Tibial nerve (tissue), 4 donors: ENCODE data around the gene CMTR2. TPM values are rescaled to one million over a fixed set of nuclear protein-coding genes. Genes with fewer than 3 reads are reported as not detected.

Experiments used
- DNase-seq, 2 donors: peaks; one replicate each; pipeline ENCODE4 v3.0.0-alpha.2; 2019; ENCODE audit warnings: low spot score in 2 of 2
- H3K27ac ChIP-seq, 4 donors: fragments of 200-600 bp; sonication (generic) in 3 of 4; one replicate each; pipeline ENCODE4 v1.5.1; 2017 to 2019; ENCODE audit warnings: mild to moderate bottlenecking in 1 of 4
- H3K27me3 ChIP-seq, 2 donors: fragments of 200-600 bp; sonication (generic) in 1 of 2; one replicate each; pipeline versions ENCODE4 v1.5.1 to v1.6.0; 2017 to 2019
- H3K36me3 ChIP-seq, 3 donors: fragments of 200-600 bp; sonication (generic); one replicate each; pipeline ENCODE4 v1.5.1; 2018 to 2019
- H3K4me1 ChIP-seq, 4 donors: fragments of 200-600 bp; sonication (generic) in 3 of 4; one replicate each; pipeline ENCODE4 v1.5.1; 2017 to 2019
- H3K4me3 ChIP-seq, 4 donors: fragments of 200-600 bp; sonication (generic) in 3 of 4; one replicate each; pipeline ENCODE4 v1.5.1; 2017 to 2019; ENCODE audit warnings: mild to moderate bottlenecking in 1 of 4, moderate library complexity in 1 of 4
- H3K9me3 ChIP-seq, 4 donors: fragments of 200-600 bp; sonication (generic) in 3 of 4; one replicate each; pipeline ENCODE4 v1.5.1; 2017 to 2019
- EP300 ChIP-seq, 2 donors: sonication (generic); formaldehyde crosslinking; IDR thresholded peaks; one replicate each; pipeline ENCODE4 v1.6.1; 2017; ENCODE audit warnings: antibody characterized with exemption in 2 of 2, mild to moderate bottlenecking in 1 of 2
- POLR2A ChIP-seq, 2 donors: fragments of 450-650 bp; IDR thresholded peaks; one replicate each; pipeline ENCODE4 v1.6.1; 2017; ENCODE audit warnings: antibody characterized with exemption in 2 of 2, mild to moderate bottlenecking in 2 of 2, moderate library complexity in 2 of 2
- WGBS, 2 donors: methylation state at CpG; one replicate each; pipeline ENCODE4 v1.1.5; 2018; 5-methylcytosine and 5-hydroxymethylcytosine counted together
- total RNA-seq, 4 donors: library from RNA; depleted of rRNA; stranded (reverse); fragments of >200 nt; gene quantifications; one replicate each; pipeline ENCODE4 v1.1.0, GENCODE V29; 2016
- TF ChIP-seq, protein P1 (sequence below), 5 experiments: fragments of 200-600 bp in 3 of 5; fragments of 450-650 bp in 2 of 5; sonication (generic) in 3 of 5; IDR thresholded peaks; one replicate each; pipeline ENCODE4 v1.5.1; 2016 to 2019; ENCODE audit warnings: antibody characterized with exemption in 5 of 5, mild to moderate bottlenecking in 3 of 5, moderate library complexity in 2 of 5

Gene CMTR2
- 10 to 100 TPM; 17.1 to 31.4 (median 22.2) TPM for total RNA-seq

DNA sequence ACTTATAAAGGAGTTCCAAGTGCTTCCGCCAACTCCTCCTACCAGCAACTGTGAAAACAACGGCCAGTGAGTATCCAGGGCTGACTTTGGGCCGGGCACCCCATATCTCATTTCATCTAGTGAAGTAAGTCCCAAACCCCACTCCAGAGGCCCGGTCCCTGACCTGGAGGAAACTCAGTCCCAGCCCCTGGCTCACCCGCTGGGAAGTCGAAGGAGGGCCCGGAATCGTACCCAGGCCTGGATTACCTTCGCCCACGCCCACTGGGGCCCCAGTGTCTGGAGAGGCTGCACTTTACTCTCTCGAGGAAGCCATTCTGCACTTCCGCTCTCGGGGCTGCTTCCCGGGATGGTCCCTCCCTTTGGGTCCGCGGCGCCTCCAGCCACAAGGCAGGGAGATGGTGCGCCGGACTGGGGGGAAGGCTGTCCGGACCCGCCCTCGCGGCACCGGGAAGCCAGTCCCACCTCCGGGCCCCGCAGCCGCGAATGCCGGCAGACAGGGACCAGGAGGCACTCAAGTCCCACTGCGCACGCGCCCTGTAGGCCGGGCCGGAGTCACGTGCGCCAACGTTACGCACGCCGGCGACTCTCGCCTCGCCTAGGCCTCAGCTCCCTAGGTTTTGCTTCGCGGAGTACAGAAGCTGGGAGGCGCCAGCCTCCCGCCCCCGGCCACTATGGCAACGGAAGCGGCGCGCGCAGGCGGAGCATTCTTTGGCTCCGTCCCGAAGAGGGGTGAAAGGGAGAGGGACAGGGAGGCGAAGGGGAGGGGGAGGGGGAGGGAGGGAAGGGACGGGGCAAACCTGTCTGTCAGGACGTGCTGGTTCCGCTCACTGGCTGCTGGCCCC, at the start of gene CMTR2:
Gene CMTR2, minus strand, starts transcription at position 513 of the 842 bp plus-strand sequence. CDS start 3,482 bp downstream, outside the sequence.
- Histone ChIP-seq H3K27me3 (no peaks in the 10 kb centered on the region), H3K9me3 (no peaks in the 10 kb centered on the region), H3K4me1 (peaks cover 0 to 28% (median 12%) of the 10 kb centered on the region in 4 donors), H3K36me3 (peaks cover 0 to 30% (median 6%) of the 10 kb centered on the region in 3 donors), H3K4me3 (peak within 1 kb of the TSS; percentile 71 to 94 (median 86)), H3K27ac (peak within 1 kb of the TSS; percentile 88 to 95 (median 92))
- TF ChIP-seq EP300 (IDR thresholded peaks at IDR 0.05) (peak; percentile 49 to 87), POLR2A (IDR thresholded peaks at IDR 0.05) (peak; percentile 34 to 79)
- TF ChIP-seq, protein P1, sequence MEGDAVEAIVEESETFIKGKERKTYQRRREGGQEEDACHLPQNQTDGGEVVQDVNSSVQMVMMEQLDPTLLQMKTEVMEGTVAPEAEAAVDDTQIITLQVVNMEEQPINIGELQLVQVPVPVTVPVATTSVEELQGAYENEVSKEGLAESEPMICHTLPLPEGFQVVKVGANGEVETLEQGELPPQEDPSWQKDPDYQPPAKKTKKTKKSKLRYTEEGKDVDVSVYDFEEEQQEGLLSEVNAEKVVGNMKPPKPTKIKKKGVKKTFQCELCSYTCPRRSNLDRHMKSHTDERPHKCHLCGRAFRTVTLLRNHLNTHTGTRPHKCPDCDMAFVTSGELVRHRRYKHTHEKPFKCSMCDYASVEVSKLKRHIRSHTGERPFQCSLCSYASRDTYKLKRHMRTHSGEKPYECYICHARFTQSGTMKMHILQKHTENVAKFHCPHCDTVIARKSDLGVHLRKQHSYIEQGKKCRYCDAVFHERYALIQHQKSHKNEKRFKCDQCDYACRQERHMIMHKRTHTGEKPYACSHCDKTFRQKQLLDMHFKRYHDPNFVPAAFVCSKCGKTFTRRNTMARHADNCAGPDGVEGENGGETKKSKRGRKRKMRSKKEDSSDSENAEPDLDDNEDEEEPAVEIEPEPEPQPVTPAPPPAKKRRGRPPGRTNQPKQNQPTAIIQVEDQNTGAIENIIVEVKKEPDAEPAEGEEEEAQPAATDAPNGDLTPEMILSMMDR (IDR thresholded peaks at IDR 0.05) = peak in 2 of 5 experiments; percentile 11 to 35
- peak; percentile 83 to 84 for DNase-seq
- WGBS, 2 donors = 0 to 2% methylated on average over 31 to 36 of the region's 60 CpGs

DNA sequence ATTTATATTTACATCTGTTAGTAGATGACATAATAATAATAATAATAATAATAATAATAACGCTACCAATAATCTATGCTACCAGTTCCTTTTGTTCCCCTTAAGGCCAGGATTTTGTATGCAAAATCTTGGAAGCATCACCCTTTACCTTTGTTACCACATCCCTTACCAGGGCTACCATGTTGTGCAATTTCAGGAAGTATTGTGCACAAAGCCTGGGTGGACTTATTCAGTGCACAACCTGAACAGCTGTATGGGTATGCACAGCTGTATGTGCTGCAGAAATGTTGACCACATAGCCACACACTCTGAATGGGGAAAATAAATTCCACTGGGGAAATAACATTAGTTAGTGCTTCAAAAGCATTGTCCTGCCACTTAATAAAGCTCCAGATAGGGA, 49.4 kb upstream of the CMTR2 start:
- no peak for DNase-seq
- 91 to 98% methylated on average over 1 of the region's 1 CpG for WGBS, 2 donors
- TF ChIP-seq, protein P1 (IDR thresholded peaks at IDR 0.05) = no peak
- TF ChIP-seq POLR2A (IDR thresholded peaks at IDR 0.05) (no peak), EP300 (IDR thresholded peaks at IDR 0.05) (no peak)

GRCh38 chr16:71338193-71338592, 49.0 kb upstream of the CMTR2 start:
- Histone ChIP-seq H3K27me3 (peaks cover 0 to 6% of the 10 kb centered on the region in 2 donors), H3K9me3 (peaks cover 0 to 4% (median 0%) of the 10 kb centered on the region in 4 donors), H3K4me1 (no peaks in the 10 kb centered on the region), H3K4me3 (no peak overlapping the region), H3K27ac (no peak overlapping the region), H3K36me3 (no peaks in the 10 kb centered on the region)
- DNase-seq = no peak
- 72 to 75% methylated on average over 2 of the region's 2 CpGs for WGBS, 2 donors
- TF ChIP-seq EP300 (IDR thresholded peaks at IDR 0.05) (no peak), POLR2A (IDR thresholded peaks at IDR 0.05) (no peak)
- TF ChIP-seq, protein P1 (IDR thresholded peaks at IDR 0.05) = no peak

More for the DNA sequence above, 49.4 kb upstream of the CMTR2 start:
- no peak overlapping the region for H3K27ac ChIP-seq
- peaks cover 0 to 6% of the 10 kb centered on the region in 2 donors for H3K27me3 ChIP-seq
- peaks cover 0 to 4% (median 0%) of the 10 kb centered on the region in 4 donors for H3K9me3 ChIP-seq
- no peaks in the 10 kb centered on the region for H3K4me1 ChIP-seq
- no peaks in the 10 kb centered on the region for H3K36me3 ChIP-seq
- no peak overlapping the region for H3K4me3 ChIP-seq

DNA sequence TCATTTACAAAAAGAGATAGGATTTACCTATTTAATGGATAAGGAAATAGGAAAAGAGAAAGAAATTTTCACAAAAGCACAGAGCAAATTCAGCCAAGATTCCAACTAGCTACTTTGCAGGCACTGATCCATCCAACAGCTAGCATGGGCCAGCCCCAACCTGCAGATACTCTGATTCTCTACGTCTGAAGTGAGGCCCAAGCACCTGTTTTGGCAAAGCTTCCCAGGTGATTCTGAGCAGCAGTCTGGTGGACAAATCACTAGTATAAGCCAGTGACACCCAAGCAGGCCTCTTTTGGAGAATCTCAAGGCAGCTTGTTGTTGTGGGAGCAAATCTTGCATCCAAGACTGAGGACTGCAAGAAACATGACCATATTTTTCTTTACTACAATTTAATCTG, 48.4 kb upstream of the CMTR2 start:
- Histone ChIP-seq H3K27ac (no peak overlapping the region), H3K4me1 (no peaks in the 10 kb centered on the region), H3K27me3 (peaks cover 0 to 6% of the 10 kb centered on the region in 2 donors), H3K36me3 (no peaks in the 10 kb centered on the region), H3K4me3 (no peak overlapping the region), H3K9me3 (peaks cover 0 to 4% (median 0%) of the 10 kb centered on the region in 4 donors)
- TF ChIP-seq, protein P1 (IDR thresholded peaks at IDR 0.05) = no peak
- WGBS, 2 donors = 58 to 79% methylated on average over 1 of the region's 1 CpG
- no peak for DNase-seq

GRCh38 chr16:71328151-71328550, 38.9 kb upstream of the CMTR2 start:
- TF ChIP-seq EP300 (IDR thresholded peaks at IDR 0.05) (no peak), POLR2A (IDR thresholded peaks at IDR 0.05) (no peak)
- TF ChIP-seq, protein P1 (IDR thresholded peaks at IDR 0.05) = no peak
- H3K27ac ChIP-seq = no peak overlapping the region
- H3K4me1 ChIP-seq = no peaks in the 10 kb centered on the region
- H3K36me3 ChIP-seq = no peaks in the 10 kb centered on the region
- H3K9me3 ChIP-seq = peaks cover 0 to 8% (median 3%) of the 10 kb centered on the region in 4 donors
- H3K4me3 ChIP-seq = no peak overlapping the region
- 79 to 85% methylated on average over 3 of the region's 3 CpGs for WGBS, 2 donors
- no peaks in the 10 kb centered on the region for H3K27me3 ChIP-seq
- no peak for DNase-seq
